Measurements from ENCODE around the gene CADPS. TPM values are rescaled to one million over a fixed set of nuclear protein-coding genes. Genes with fewer than 3 reads are reported as not detected.

CADPS gene
- total and polyA plus RNA-seq, 2 of the 4 experiments (the other 2 are of a cell fraction): not detected

- no peak overlapping the region for H2BK120ac ChIP-seq (ENCODE audit: low read depth, low read length)
- intact Hi-C loops (cut with micrococcal nuclease) (no loop called here), in situ Hi-C loops (cut with MboI; ENCODE audit: low sequenced_read_pairs) (no loop called here), dilution Hi-C loops (cut with HindIII; ENCODE audit: low sequenced_read_pairs, unreplicated experiment) (no loop called here)
- H3K27ac ChIP-seq (ENCODE audit: insufficient read depth, low read length): no peak overlapping the region
- H4K20me1 ChIP-seq (ENCODE audit: insufficient read depth, low read length): no peaks in the 10 kb centered on the region
- H3K14ac ChIP-seq (replicated peaks; ENCODE audit: low read depth, low read length): no peak overlapping the region
- no peak overlapping the region for H3K23ac ChIP-seq (ENCODE audit: low read depth, low read length)
- no peak overlapping the region for H2AK5ac ChIP-seq (ENCODE audit: low read depth, low read length)
- no peaks in the 10 kb centered on the region for H3K79me1 ChIP-seq (ENCODE audit: low read depth in 1 of 2, low read length in 2 of 2)
- H2BK20ac ChIP-seq (ENCODE audit: low read depth, low read length): no peak overlapping the region
- H2AK9ac ChIP-seq (replicated peaks; ENCODE audit: low read depth, low read length, poor library complexity): no peak overlapping the region
- H3K9me3 ChIP-seq (ENCODE audit: control insufficient read depth, insufficient read depth, low read length): 0 out of 2 replicates have a peak, but pooled peaks cover 2% of the 10 kb centered on the region
- no peak for DNase-seq
- no TSS peak for BruUV-seq (replicated peaks)
- ATAC-seq (ENCODE audit: low read depth): no peak
- no peak overlapping the region for H2BK15ac ChIP-seq (ENCODE audit: low read depth, low read length)
- H3K4me2 ChIP-seq (ENCODE audit: low read depth, low read length): no peak overlapping the region
- H3K4ac ChIP-seq (ENCODE audit: low read depth, low read length): no peak overlapping the region
- no peak overlapping the region for H4K8ac ChIP-seq (ENCODE audit: low read depth in 2 of 2, low read length in 2 of 2)
- ChIA-PET POLR2A (ENCODE audit: unreplicated experiment) (interaction anchor here (0.5 kb wide), 1 partner anchor 442 kb away, joined by 4 read pairs; no protein-coding TSS in a partner anchor), CTCF (no interaction called here)
- H3K36me3 ChIP-seq (ENCODE audit: control insufficient read depth, insufficient read depth, low read length): no peaks in the 10 kb centered on the region
- no peak overlapping the region for H2BK5ac ChIP-seq (ENCODE audit: low read depth, low read length, poor library complexity, severe bottlenecking)
- TF ChIP-seq BHLHE40 (IDR thresholded peaks at IDR 0.05; ENCODE audit: low read depth, low read length) (no peak), CEBPB (IDR thresholded peaks at IDR 0.05; ENCODE audit: low read depth, low read length) (no peak), ELK1 (IDR thresholded peaks at IDR 0.05; ENCODE audit: borderline replicate concordance, low read depth, low read length) (no peak), USF2 (IDR thresholded peaks at IDR 0.05; ENCODE audit: low read depth, low read length) (no peak), RFX5 (IDR thresholded peaks at IDR 0.05; ENCODE audit: low read depth, low read length) (no peak), MAFK (IDR thresholded peaks at IDR 0.05; ENCODE audit: low read depth, low read length) (no peak), CTCF (conservative IDR thresholded peaks at IDR 0.05; ENCODE audit: low read depth, low read length) (no peak), RCOR1 (IDR thresholded peaks at IDR 0.05; ENCODE audit: insufficient replicate concordance, low read length) (no peak), FOS (IDR thresholded peaks at IDR 0.05; ENCODE audit: low read depth, low read length) (no peak), SMC3 (IDR thresholded peaks at IDR 0.05; ENCODE audit: low read depth, low read length) (no peak)
- H3K9me1 ChIP-seq (ENCODE audit: insufficient read depth, low read length): no peaks in the 10 kb centered on the region
- no peaks in the 10 kb centered on the region for H3K4me1 ChIP-seq (ENCODE audit: control insufficient read depth, insufficient read depth, low read length)
- no peak overlapping the region for H3K56ac ChIP-seq (ENCODE audit: extremely low read depth, insufficient read depth, low read length)
- H3K18ac ChIP-seq (ENCODE audit: low read depth, low read length): no peak overlapping the region
- no CpG with 5 or more reads among the region's 3 CpGs for WGBS, 2 experiments (ENCODE audit: extremely low coverage in 2 of 2, insufficient read length in 1 of 2)
- H3K27me3 ChIP-seq (ENCODE audit: control insufficient read depth, insufficient read depth, low read length): no peaks in the 10 kb centered on the region
- H3K4me3 ChIP-seq (ENCODE audit: insufficient read depth, low read depth, low read length): no peak overlapping the region
- no peak overlapping the region for H2AFZ ChIP-seq (replicated peaks; ENCODE audit: low read length, poor library complexity)
- H4K5ac ChIP-seq (ENCODE audit: low read depth, low read length): no peak overlapping the region
- no peak overlapping the region for H3K9ac ChIP-seq (ENCODE audit: low read depth, low read length)
- no peak overlapping the region for H4K91ac ChIP-seq (ENCODE audit: insufficient read depth, low read depth, low read length)
Measured at GRCh38 chr3:62888180-62888579, 13.0 kb upstream of the CADPS start.
